Lower leg skin (tissue), 3 donors: Measurements from ENCODE around the gene AHCYL2.

ENCODE experiments used
- POLR2A ChIP-seq, 2 donors: fragments of 450-650 bp; IDR thresholded peaks; one replicate each; pipeline ENCODE4 v1.6.1; 2016 to 2017; ENCODE audit warnings: antibody characterized with exemption in 2 of 2, mild to moderate bottlenecking in 1 of 2, moderate library complexity in 1 of 2
- TF ChIP-seq, protein P1 (sequence below), 3 donors: fragments of 450-650 bp; IDR thresholded peaks; one replicate each; pipeline ENCODE4 v1.5.1; 2016; ENCODE audit warnings: antibody characterized with exemption in 3 of 3, mild to moderate bottlenecking in 3 of 3, moderate library complexity in 2 of 3

DNA sequence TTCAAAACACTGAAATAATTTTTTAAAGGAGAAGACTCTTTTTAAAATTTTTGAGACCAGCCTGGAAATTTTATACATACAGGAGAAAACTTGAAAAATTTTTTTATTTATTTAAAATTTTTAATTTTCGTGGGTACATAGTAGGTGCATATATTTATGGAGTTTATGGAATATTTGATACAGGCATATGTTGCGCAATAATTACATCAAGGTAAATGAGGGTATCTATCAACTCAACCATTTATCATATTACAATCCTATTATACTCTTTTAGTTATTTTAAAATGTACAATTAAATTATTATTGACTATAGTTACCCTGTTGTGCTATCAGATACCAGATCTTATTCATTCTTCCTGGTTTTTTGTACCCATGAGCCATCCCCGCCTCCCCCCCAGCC is 75.1 kb downstream of the AHCYL2 start:
- TF ChIP-seq, protein P1, sequence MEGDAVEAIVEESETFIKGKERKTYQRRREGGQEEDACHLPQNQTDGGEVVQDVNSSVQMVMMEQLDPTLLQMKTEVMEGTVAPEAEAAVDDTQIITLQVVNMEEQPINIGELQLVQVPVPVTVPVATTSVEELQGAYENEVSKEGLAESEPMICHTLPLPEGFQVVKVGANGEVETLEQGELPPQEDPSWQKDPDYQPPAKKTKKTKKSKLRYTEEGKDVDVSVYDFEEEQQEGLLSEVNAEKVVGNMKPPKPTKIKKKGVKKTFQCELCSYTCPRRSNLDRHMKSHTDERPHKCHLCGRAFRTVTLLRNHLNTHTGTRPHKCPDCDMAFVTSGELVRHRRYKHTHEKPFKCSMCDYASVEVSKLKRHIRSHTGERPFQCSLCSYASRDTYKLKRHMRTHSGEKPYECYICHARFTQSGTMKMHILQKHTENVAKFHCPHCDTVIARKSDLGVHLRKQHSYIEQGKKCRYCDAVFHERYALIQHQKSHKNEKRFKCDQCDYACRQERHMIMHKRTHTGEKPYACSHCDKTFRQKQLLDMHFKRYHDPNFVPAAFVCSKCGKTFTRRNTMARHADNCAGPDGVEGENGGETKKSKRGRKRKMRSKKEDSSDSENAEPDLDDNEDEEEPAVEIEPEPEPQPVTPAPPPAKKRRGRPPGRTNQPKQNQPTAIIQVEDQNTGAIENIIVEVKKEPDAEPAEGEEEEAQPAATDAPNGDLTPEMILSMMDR (IDR thresholded peaks at IDR 0.05) = no peak
- TF ChIP-seq POLR2A (IDR thresholded peaks at IDR 0.05) = no peak
